Measurements from ENCODE around the gene MAML2.
"Not testable (repeated sequence)": the region's sequence is repeated elsewhere in the genome, so short reads cannot be mapped to it uniquely, and the experiment has no call there.

The MAML2 gene

GRCh38 chr11:96204366-96204659 is 138.7 kb downstream of the MAML2 start:
- DNase-seq = no peak

GRCh38 chr11:96203567-96204365 is 139.2 kb downstream of the MAML2 start:
- DNase-seq = no peak

DNA sequence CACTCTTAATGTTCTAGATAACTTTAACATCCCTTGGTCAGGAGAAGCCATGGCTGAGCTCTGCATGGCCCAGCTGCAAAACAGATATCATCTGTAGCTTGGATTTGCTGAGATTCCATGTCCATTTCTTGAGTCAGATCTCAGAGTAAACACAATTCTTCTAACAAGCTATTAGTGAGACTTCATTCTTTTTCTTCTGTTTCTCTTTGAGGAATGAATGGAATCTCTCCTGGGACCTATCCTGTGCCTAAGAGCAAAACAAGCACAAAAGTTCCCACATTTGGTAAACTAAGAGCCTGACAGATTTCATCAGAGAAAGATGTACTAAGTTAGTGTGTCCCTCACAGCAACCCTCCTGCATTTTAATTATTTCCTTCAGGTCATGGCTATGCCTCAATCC is 142.8 kb downstream of the MAML2 start:
- DNase-seq = no peak

DNA sequence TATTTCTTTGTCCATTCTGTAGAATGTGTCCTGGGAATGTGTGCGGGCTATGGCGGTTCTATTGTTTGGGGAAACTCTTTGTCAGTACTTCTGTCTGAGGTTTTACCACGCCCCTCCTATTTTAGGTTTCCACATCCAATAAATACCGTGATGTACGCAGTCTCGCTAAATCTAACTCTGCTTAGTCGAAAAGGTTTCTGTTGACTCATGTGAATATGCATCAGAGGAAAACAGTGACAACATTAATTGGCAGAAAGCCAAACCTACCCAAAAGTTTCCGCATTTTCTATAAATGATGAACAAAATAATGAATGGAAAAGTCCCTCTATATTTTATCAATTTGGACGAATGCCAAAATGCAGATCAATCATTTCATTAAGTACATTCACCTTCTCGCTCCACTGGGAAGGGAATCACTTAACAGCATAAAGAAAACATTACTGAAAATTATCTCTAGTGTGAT is 143.4 kb downstream of the MAML2 start:
- no peak for DNase-seq

- DNase-seq = no peak
Measured at GRCh38 chr11:96197801-96198701, 144.9 kb downstream of the MAML2 start.

DNA sequence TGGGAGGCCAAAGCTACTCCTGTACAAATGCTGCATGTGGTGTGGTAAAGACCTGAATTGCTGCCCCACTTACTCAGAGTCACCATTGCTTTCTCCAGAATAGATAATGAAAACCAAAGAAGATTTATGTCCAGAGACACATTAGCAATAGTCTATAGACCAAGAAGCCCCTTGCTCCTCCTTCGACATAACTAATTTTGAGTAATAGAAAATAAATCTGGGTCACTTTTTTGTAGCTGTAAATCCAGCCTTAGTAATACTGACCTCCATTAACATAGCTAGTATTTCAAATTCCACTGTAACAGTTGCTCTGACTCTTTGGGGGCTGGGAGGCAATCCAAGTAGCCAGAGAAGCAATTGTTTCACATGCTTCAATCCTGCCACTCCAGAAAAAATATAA is 145.9 kb downstream of the MAML2 start:
- no peak for DNase-seq

- no peak for DNase-seq
Measured at GRCh38 chr11:96196181-96196662, 146.8 kb downstream of the MAML2 start.

- no peak for DNase-seq
Measured at GRCh38 chr11:96195671-96196070, 147.3 kb downstream of the MAML2 start.

GRCh38 chr11:96194581-96195374 is 148.2 kb downstream of the MAML2 start:
- DNase-seq = no peak

DNA sequence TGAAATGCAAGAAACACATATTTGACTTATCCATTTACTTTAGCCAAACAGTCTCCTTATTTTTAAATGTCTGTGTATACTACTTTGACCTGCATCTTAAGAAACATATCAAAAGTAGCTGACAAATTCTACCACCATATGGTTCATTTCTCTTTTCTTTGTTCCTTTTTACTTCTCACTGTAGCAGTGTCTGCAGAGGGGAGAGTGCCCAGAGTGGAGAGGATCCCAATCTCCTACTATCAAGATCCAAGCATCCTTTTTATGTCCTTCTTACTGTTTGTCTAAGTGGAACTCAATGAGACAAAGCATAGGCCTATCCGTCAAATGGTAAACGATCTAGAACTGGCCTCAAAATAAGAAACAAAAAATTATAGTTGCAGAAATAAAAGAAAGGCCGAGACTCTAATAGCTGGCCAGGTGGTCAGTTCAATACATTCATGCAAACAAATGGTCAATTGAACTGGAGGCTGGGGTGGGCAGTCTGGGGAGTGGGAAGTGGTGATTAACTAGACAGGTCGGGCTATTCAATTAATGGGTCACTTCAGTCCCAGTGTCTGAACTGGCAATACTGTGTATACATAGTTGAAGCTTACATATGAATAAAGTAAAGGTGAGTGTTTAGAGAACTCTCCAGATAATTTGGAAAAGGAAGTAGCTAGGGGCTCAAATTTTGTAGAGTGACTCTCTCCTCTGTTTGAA is 149.1 kb downstream of the MAML2 start:
- DNase-seq = no peak

- DNase-seq = no peak
Measured at GRCh38 chr11:96191752-96192151, 151.2 kb downstream of the MAML2 start.

DNA sequence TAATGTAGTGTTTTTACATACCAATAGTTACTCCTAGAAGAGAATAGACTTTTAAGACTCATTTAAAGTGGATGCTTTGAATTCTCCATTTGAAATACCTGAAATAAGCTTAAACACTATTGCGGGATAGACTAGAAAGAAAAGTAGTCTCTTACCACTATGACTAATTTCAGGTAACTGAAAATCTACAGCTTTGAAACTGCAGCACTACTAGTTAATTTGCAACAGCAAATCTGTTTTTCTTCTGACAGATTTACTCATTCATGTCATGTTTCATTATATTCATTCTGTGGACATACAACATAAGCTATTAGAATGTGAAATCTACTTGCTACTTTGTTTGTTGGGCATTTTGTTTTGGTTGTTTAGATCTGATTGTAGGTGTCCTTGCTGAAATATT is 153.6 kb downstream of the MAML2 start:
- no peak for DNase-seq

- DNase-seq = no peak
Measured at GRCh38 chr11:96188243-96189006, 154.6 kb downstream of the MAML2 start.

- no peak for DNase-seq
Measured at GRCh38 chr11:96187822-96188221, 155.2 kb downstream of the MAML2 start.

DNA sequence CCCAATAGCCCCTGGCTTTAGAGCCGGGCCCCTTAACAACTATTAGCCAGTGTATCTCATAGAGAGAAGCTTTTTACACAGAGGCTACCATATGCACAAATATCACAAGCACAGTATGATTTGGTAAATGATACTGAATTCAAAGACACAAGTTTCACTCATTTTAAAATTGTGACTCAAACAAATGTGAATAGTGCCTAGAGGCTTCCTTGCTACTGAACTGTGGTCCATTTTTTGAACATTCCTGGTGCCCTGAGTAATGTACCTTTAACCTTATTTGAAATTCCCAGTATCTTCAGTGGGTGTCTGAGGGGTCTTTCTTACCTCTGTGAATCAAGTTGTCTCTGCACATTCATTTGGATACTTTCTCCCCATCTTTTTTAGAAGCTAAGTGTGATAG is 156.2 kb downstream of the MAML2 start:
- DNase-seq = no peak

DNA sequence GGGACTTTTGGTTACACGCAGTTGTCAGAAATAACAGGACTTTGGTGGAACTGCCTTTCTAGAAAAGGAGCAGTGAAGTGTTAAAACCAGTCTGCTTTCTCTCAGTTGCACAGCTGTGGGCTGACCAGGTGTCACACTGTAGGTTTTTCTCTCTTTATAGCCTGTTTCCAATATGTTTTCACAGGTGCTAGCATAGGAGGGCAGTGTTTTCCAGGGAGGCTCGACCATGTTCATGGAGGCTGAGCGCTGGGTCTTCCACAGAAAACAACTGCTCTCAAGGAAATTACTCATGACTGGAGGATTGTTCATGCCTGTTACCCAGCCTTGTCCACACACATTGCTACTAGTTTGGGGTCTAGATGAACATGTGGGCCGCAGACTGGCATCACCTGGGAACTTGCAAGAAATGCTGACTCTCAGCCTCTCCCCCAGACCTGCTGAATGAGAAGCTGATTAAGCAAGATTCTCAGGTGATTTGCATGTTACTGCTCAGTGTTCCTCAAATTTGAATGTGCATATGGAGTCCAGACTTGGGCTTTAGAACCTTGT is 157.7 kb downstream of the MAML2 start:
- DNase-seq = no peak

DNA sequence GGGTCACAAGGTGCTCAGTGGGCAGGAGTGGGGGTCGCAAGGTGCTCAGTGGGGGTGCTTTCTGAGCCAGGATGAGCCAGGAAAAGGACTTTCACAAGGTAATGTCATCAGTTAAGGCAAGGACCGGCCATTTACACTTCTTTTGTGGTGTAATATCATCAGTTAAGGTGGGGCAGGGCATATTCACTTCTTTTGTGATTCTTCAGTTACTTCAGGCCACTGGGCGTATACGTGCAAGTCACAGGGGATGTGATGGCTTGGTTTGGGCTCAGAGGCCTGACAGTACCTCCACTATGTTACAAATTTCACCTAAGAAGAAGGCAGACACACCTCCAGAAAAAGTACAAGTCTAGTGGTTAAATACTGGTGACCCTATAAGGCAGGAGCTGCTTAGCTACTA is 162.1 kb downstream of the MAML2 start:
- not testable (repeated sequence) for DNase-seq

DNA sequence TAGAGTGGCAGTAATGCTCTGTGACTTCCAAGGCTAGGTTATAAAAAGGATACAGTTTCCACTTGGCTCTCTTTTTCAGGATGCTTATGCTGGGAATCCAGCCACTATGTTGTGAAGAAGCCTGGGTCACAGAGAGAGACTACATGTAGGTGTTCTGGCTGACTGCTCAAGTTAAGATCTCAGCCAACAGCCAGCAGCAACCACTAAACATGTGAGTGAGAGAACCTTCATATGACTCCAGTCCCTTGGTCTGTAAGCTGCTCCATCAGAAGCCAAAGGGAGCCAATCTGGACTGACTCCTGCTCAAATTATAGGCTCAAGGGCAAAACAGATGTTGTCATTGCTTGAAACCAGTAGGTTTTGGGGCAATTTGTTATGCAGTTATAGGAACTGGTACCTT is 162.7 kb downstream of the MAML2 start:
- no peak for DNase-seq

DNA sequence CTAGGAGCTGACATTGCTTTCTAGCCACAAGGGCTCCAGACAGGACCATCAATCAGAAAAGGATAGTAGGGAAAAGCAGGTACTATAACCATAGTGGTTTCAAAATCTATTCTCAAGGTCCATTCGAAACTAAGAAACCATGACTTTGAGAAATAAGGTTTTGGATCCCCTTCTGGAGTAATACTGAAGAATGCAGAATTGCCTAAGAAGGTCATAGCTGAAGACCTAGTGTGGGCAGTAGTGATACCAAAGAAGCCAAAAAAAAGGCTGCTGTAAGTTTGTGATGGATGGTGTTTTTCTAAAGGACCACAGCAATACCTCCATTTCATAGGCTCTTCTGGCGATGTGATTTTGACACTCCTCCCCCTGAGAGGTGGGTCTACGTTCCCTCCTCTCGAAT is 163.1 kb downstream of the MAML2 start:
- no peak for DNase-seq

- no peak for DNase-seq
Measured at GRCh38 chr11:96178887-96179279, 164.1 kb downstream of the MAML2 start.

Measured in DMS79 (cell line).